IPS DF 6.9 (cell line): ENCODE measurements around the gene NKAIN2.
"Not testable (repeated sequence)": the region's sequence is repeated elsewhere in the genome, so short reads cannot be mapped to it uniquely, and the experiment has no call there.

Source experiments
- DNase-seq: peaks from one replicate; pipeline ENCODE4 v3.0.0-alpha.2; 2013; ENCODE audit warnings: low read depth, low spot score
- H3K27ac ChIP-seq: one replicate; pipeline ENCODE4 v1.5.1; 2013; ENCODE audit warnings: low read length, control low read depth
- H3K27me3 ChIP-seq: 2 replicates; pipeline ENCODE4 v1.6.1; 2013; ENCODE audit warnings: mild to moderate bottlenecking, low read length; ENCODE audit not compliant: control insufficient read depth, insufficient read depth
- H3K36me3 ChIP-seq: 2 replicates; pipeline ENCODE4 v1.6.1; 2013; ENCODE audit warnings: low read length; ENCODE audit not compliant: control insufficient read depth, insufficient read depth
- H3K4me1 ChIP-seq: 2 replicates; pipeline ENCODE4 v1.6.1; 2013; ENCODE audit warnings: low read length; ENCODE audit not compliant: control insufficient read depth, insufficient read depth
- H3K4me3 ChIP-seq: 2 replicates; pipeline ENCODE4 v1.5.1; 2013; ENCODE audit warnings: mild to moderate bottlenecking, low read length
- H3K9me3 ChIP-seq: 2 replicates; pipeline ENCODE4 v1.6.1; 2013; ENCODE audit warnings: low read length, inconsistent platforms; ENCODE audit not compliant: control insufficient read depth, insufficient read depth
- WGBS: extraction: QIAGEN DNeasy Blood & Tissue Kit; methylation state at CpG from one replicate; pipeline ENCODE4 v1.1.7; 2013; ENCODE audit warnings: mixed read lengths, missing lambda C conversion rate; ENCODE audit not compliant: insufficient read length, insufficient coverage; 5-methylcytosine and 5-hydroxymethylcytosine counted together

Gene NKAIN2

GRCh38 chr6:124541573-124541972 is 737.9 kb downstream of the NKAIN2 start:
- H3K9me3 ChIP-seq = no peaks in the 10 kb centered on the region
- H3K27me3 ChIP-seq = no peaks in the 10 kb centered on the region
- no CpG with 5 or more reads among the region's 2 CpGs for WGBS
- H3K4me3 ChIP-seq = no peak overlapping the region
- H3K36me3 ChIP-seq = no peaks in the 10 kb centered on the region
- H3K27ac ChIP-seq = no peak overlapping the region
- no peak for DNase-seq
- no peaks in the 10 kb centered on the region for H3K4me1 ChIP-seq

- H3K9me3 ChIP-seq = no peaks in the 10 kb centered on the region
- H3K4me3 ChIP-seq = no peak overlapping the region
- DNase-seq = no peak
- no peaks in the 10 kb centered on the region for H3K27me3 ChIP-seq
- no peaks in the 10 kb centered on the region for H3K4me1 ChIP-seq
- WGBS = no CpG with 5 or more reads among the region's 2 CpGs
- no peaks in the 10 kb centered on the region for H3K36me3 ChIP-seq
- no peak overlapping the region for H3K27ac ChIP-seq
These were observed 742.9 kb downstream of the NKAIN2 start for GRCh38 chr6:124546601-124547000.

DNA sequence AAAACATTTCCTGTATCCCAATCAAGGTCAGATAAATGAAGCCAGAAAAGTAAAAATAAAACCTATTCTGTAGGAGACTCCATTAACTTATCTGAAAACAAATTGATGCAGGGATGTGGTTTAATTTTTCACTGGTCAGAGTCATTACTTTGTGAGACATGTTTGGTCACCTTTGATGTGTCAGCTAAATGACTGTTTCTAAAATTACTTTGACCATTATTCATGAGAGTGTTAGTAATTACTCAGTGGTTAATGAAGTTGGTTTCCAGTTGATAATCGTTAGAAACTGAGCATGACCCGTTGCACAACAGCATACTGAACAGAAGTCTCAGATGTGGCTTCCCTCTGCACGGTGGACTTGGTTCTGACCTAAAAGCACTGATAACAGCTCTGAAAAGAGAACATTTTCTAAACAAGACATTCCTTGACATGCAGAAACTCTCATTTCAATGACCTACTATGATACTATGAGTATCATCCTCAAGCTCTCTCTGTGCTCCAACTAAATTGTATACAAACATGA is 748.1 kb downstream of the NKAIN2 start:
- no peaks in the 10 kb centered on the region for H3K27me3 ChIP-seq

DNA sequence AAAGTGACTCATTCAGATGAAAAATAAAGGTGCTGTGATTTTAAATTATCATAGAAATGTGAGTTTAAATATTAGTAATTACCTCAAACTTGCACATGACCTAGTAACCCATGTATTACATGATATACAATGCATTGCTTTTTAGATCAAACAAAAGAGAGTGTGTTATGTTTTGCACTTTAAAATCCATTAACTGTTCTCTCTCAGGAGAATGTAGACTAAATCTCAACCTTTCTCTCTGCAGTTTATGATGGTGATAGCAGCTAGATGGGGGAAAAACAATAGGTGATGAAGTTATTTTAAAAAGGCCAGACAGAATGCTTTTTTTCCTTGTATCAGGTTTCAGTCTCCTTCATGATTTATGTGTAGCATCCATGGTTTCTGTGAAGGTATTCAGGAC is 754.2 kb downstream of the NKAIN2 start:
- Histone ChIP-seq H3K4me3 (no peak overlapping the region), H3K27ac (no peak overlapping the region), H3K4me1 (no peaks in the 10 kb centered on the region), H3K36me3 (no peaks in the 10 kb centered on the region), H3K27me3 (no peaks in the 10 kb centered on the region), H3K9me3 (no peaks in the 10 kb centered on the region)
- DNase-seq = no peak

More for the DNA sequence above, 748.1 kb downstream of the NKAIN2 start:
- Histone ChIP-seq H3K4me3 (no peak overlapping the region), H3K9me3 (no peaks in the 10 kb centered on the region), H3K36me3 (no peaks in the 10 kb centered on the region), H3K4me1 (no peaks in the 10 kb centered on the region), H3K27ac (no peak overlapping the region)
- WGBS = no CpG with 5 or more reads among the region's 3 CpGs
- no peak for DNase-seq

GRCh38 chr6:124560078-124560477 is 756.4 kb downstream of the NKAIN2 start:
- H3K27ac ChIP-seq, H3K4me3 ChIP-seq, DNase-seq, H3K27me3 ChIP-seq, H3K4me1 ChIP-seq, H3K9me3 ChIP-seq, H3K36me3 ChIP-seq: not testable (repeated sequence)
- no CpG with 5 or more reads among the region's 2 CpGs for WGBS

GRCh38 chr6:124560873-124561567 is 757.4 kb downstream of the NKAIN2 start:
- Histone ChIP-seq H3K4me1 (no peaks in the 10 kb centered on the region), H3K36me3 (no peaks in the 10 kb centered on the region), H3K9me3 (no peaks in the 10 kb centered on the region), H3K27ac (no peak overlapping the region), H3K27me3 (no peaks in the 10 kb centered on the region), H3K4me3 (no peak overlapping the region)
- no CpG with 5 or more reads among the region's 3 CpGs for WGBS
- no peak for DNase-seq

GRCh38 chr6:124561635-124562130 is 758.0 kb downstream of the NKAIN2 start:
- H3K4me1 ChIP-seq = no peaks in the 10 kb centered on the region
- no peaks in the 10 kb centered on the region for H3K27me3 ChIP-seq
- H3K27ac ChIP-seq = no peak overlapping the region
- H3K9me3 ChIP-seq = no peaks in the 10 kb centered on the region
- no peak for DNase-seq
- WGBS = no CpG with 5 or more reads among the region's 4 CpGs
- H3K36me3 ChIP-seq = no peaks in the 10 kb centered on the region
- no peak overlapping the region for H3K4me3 ChIP-seq

GRCh38 chr6:124564125-124564524 is 760.5 kb downstream of the NKAIN2 start:
- not testable (repeated sequence) for H3K9me3 ChIP-seq, H3K4me3 ChIP-seq, H3K27ac ChIP-seq, DNase-seq, H3K4me1 ChIP-seq, H3K27me3 ChIP-seq, H3K36me3 ChIP-seq
- WGBS = no CpG with 5 or more reads among the region's 3 CpGs

GRCh38 chr6:124567401-124567800 is 763.7 kb downstream of the NKAIN2 start:
- no peaks in the 10 kb centered on the region for H3K4me1 ChIP-seq
- 95% methylated on average over 1 of the region's 5 CpGs for WGBS
- no peak for DNase-seq
- H3K27ac ChIP-seq = no peak overlapping the region
- no peaks in the 10 kb centered on the region for H3K36me3 ChIP-seq
- H3K4me3 ChIP-seq = no peak overlapping the region
- H3K27me3 ChIP-seq = no peaks in the 10 kb centered on the region
- no peaks in the 10 kb centered on the region for H3K9me3 ChIP-seq

- Histone ChIP-seq H3K4me3 (no peak overlapping the region), H3K36me3 (no peaks in the 10 kb centered on the region), H3K9me3 (no peaks in the 10 kb centered on the region), H3K27ac (no peak overlapping the region), H3K4me1 (no peaks in the 10 kb centered on the region), H3K27me3 (no peaks in the 10 kb centered on the region)
- no CpG with 5 or more reads among the region's 1 CpG for WGBS
- DNase-seq = no peak
These were observed 770.3 kb downstream of the NKAIN2 start for GRCh38 chr6:124573953-124574352.

GRCh38 chr6:124577734-124578281 is 774.1 kb downstream of the NKAIN2 start:
- Histone ChIP-seq H3K4me1 (no peaks in the 10 kb centered on the region), H3K27ac (no peak overlapping the region), H3K9me3 (no peaks in the 10 kb centered on the region), H3K4me3 (no peak overlapping the region), H3K36me3 (no peaks in the 10 kb centered on the region), H3K27me3 (no peaks in the 10 kb centered on the region)
- WGBS = no CpG with 5 or more reads among the region's 2 CpGs
- DNase-seq = no peak
